ENCODE results near the gene TMEM263.
A peak's percentile ranks its signal among the peaks of the same experiment; 100 is the strongest.

The TMEM263 gene

DNA sequence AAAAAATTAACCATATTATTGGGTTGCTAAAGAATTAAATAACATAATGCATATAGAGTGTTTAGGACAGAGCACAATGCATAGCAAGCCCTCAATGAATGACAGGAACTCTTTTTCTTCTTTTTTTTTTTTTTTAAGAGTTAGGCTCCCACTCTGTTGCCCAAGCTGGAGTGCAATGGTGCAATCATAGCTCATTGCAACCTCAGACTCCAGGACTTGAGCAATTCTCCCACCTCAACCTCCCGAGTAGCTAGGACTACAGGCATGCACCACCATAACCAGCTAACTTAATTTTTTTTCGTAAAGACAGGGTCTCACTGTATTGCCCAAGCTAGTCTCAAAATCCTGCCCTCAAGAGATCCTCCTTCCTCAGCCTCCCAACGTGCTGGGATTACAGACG is 51.7 kb downstream of the TMEM263 start:
- H3K27ac ChIP-seq, result no peak overlapping the region
- TF ChIP-seq CTCF (IDR thresholded peaks at IDR 0.05) (no peak), ZFX (IDR thresholded peaks at IDR 0.05; ENCODE audit: borderline replicate concordance) (no peak)

DNA sequence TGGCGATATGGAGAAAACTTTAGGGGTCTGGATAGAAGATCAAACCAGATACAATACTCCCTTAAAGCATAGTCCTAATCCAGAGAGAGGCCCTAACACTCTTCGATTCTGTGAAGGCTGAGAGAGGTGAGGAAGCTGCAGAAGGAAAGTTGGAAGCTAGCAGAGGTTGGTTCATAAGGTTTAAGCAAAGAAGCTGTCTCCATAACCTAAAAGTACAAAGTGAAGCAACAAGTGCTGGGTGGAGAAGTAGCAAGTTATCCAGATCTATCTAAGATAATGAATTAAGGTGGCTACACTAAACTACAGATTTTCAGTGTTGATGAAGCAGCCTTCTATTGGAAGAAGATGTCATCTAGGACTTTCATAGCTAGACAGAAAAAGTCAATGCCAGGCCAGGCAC is 55.8 kb downstream of the TMEM263 start:
- no peak overlapping the region for H3K27ac ChIP-seq
- TF ChIP-seq ZFX (IDR thresholded peaks at IDR 0.05; ENCODE audit: borderline replicate concordance) (no peak), CTCF (IDR thresholded peaks at IDR 0.05) (no peak)

GRCh38 chr12:107012736-107013425 is 57.2 kb downstream of the TMEM263 start:
- TF ChIP-seq CTCF (IDR thresholded peaks at IDR 0.05) (no peak), ZFX (IDR thresholded peaks at IDR 0.05; ENCODE audit: borderline replicate concordance) (no peak)
- no peak overlapping the region for H3K27ac ChIP-seq

DNA sequence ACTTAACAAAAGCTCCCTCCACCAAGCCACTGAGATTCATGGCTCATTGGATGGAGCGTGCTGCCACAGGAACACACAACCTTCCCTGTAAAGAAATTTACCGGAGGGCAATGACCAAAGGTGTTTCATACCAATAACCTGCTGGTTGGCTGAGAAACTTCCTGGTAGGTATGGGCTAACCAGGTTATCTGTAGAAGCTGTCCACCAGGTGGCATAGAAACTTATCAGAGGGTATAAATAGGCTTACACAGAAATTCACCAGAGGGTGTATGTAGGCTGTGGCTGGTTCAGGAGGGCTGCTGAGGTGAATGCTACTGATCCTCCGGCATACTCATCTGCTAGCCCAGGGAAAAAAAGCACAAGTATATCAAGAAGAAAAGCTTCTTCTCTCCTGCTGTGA is 58.3 kb downstream of the TMEM263 start:
- peak; percentile 56 for TF ChIP-seq CTCF (IDR thresholded peaks at IDR 0.05)
- TF ChIP-seq ZFX (IDR thresholded peaks at IDR 0.05; ENCODE audit: borderline replicate concordance), result no peak
- H3K27ac ChIP-seq, result no peak overlapping the region

DNA sequence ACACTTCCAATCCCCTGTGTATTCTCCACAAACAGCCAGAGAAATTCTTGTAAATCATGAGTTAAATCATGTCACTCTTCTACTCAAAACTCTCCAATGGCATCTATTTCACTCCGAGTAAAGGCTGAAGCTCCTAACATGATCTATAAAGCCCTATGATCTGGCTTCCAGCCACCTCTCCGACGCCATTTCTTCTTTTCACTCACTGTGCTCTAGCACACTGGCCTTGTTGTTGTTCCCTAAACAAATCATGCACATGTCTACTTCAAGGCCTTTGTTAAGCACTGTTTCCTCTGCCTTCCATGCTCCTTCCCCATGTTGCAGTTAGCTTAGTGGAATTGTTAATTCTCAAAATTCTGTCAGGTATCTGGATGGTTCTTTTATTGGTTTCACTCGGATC is 61.3 kb downstream of the TMEM263 start:
- TF ChIP-seq CTCF (IDR thresholded peaks at IDR 0.05) (no peak), ZFX (IDR thresholded peaks at IDR 0.05; ENCODE audit: borderline replicate concordance) (no peak)
- no peak overlapping the region for H3K27ac ChIP-seq

DNA sequence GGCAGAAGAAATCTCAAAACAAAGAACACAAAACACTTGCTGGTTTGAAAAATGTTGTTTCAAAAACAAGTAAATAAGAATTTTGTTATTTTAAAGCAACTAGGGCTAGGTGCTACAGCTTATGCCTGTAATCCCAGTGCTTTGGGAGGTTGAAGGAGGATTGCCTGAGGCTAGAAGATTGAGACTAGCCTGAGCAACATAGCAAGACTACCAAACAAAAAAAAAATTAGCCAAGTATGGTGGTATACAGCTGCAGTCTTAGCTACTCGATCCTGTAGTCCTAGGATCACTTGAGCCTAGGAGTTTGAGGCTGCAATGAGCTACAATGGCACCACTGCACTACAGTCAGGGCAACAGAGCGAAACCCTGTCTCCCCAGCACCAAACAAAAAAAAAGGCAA is 63.8 kb downstream of the TMEM263 start:
- TF ChIP-seq CTCF (IDR thresholded peaks at IDR 0.05) (no peak), ZFX (IDR thresholded peaks at IDR 0.05; ENCODE audit: borderline replicate concordance) (no peak)
- H3K27ac ChIP-seq, result no peak overlapping the region
